Spleen (tissue), 11 donors: ENCODE results near the gene PGBD5. TPM values are rescaled to one million over a fixed set of nuclear protein-coding genes. Genes with fewer than 3 reads are reported as not detected.
A peak's percentile ranks its signal among the peaks of the same experiment; 100 is the strongest.

Experiments used
- DNase-seq: peaks from one replicate; pipeline ENCODE4 v3.0.0-alpha.2; 2020
- H3K27ac ChIP-seq, 8 donors: fragments of 200-600 bp; sonication (generic) in 7 of 8; 1 replicate in 4 of 8; 2 replicates in 4 of 8; pipeline versions ENCODE4 v1.5.0 to v1.8.0; 2016 to 2021; ENCODE audit warnings: inconsistent platforms in 4 of 8, mild to moderate bottlenecking in 4 of 8, moderate library complexity in 1 of 8
- H3K27me3 ChIP-seq, 7 donors: fragments of 200-600 bp; sonication (generic) in 6 of 7; replicated peaks in 1 of 7; 1 replicate in 4 of 7; 2 replicates in 3 of 7; pipeline versions ENCODE4 v1.5.0 to v1.8.0; 2016 to 2021; ENCODE audit warnings: inconsistent platforms in 3 of 7, mild to moderate bottlenecking in 1 of 7
- H3K36me3 ChIP-seq, 6 donors: fragments of 200-600 bp; sonication (generic) in 5 of 6; 1 replicate in 4 of 6; 2 replicates in 2 of 6; pipeline versions ENCODE4 v1.5.0 to v1.8.0; 2016 to 2021; ENCODE audit warnings: inconsistent platforms in 2 of 6
- H3K4me1 ChIP-seq, 6 donors: fragments of 200-600 bp; sonication (generic) in 5 of 6; 1 replicate in 3 of 6; 2 replicates in 3 of 6; pipeline versions ENCODE4 v1.5.0 to v1.8.0; 2016 to 2021; ENCODE audit warnings: inconsistent platforms in 3 of 6
- H3K4me3 ChIP-seq, 8 donors: fragments of 200-600 bp; sonication (generic) in 7 of 8; 1 replicate in 4 of 8; 2 replicates in 4 of 8; pipeline versions ENCODE4 v1.5.0 to v1.8.0; 2016 to 2021; ENCODE audit warnings: inconsistent platforms in 4 of 8, mild to moderate bottlenecking in 4 of 8, moderate library complexity in 2 of 8
- H3K9me3 ChIP-seq, 8 donors: fragments of 200-600 bp; sonication (generic) in 7 of 8; 1 replicate in 4 of 8; 2 replicates in 4 of 8; pipeline versions ENCODE4 v1.5.0 to v1.8.0; 2016 to 2021; ENCODE audit warnings: inconsistent platforms in 4 of 8
- POLR2A ChIP-seq, 3 donors: fragments of 450-650 bp; IDR thresholded peaks; one replicate each; pipeline ENCODE4 v1.5.1; 2017; ENCODE audit warnings: antibody characterized with exemption in 3 of 3, mild to moderate bottlenecking in 1 of 3
- POLR2AphosphoS5 ChIP-seq, 3 donors: sonication (generic); formaldehyde crosslinking; IDR thresholded peaks; one replicate each; pipeline ENCODE4 v1.5.1; 2017; ENCODE audit warnings: antibody characterized with exemption in 3 of 3
- WGBS, 5 donors: extraction: QIAGEN DNeasy Blood & Tissue Kit in 3 of 5; methylation state at CpG; one replicate each; pipeline versions ENCODE4 v1.1.5 to v1.1.7; 2013 to 2018; 5-methylcytosine and 5-hydroxymethylcytosine counted together
- intact Hi-C: fragments of 100-400 bp; cut with DNase I; formaldehyde crosslinking; loops from one replicate; pipeline ENCODE4 v1.15.0; 2023; ENCODE audit warnings: low total_unique reads
- polyA plus RNA-seq, 3 donors: library from polyadenylated mRNA; stranded (reverse); fragments of 200-250 nt; gene quantifications; one replicate each; pipeline ENCODE4 v1.2.1, GENCODE V29; 2013
- total RNA-seq, 7 donors: library from RNA; depleted of rRNA in 3 of 7; stranded (reverse); fragments of >200 nt in 3 of 7; fragmentation: NEBNext Ultra II Directional in 4 of 7; extraction: Animal tissue kit (Norgen Biotek cat#: 25700) in 4 of 7; gene quantifications; one replicate each; pipeline versions ENCODE4 v1.1.0 to v1.2.1, GENCODE V29; 2016 to 2021
- TF ChIP-seq, protein P1 (sequence below), 11 experiments: fragments of 200-600 bp in 7 of 11; fragments of 450-650 bp in 4 of 11; sonication (generic) in 4 of 11; IDR thresholded peaks in 8 of 11; conservative IDR thresholded peaks in 3 of 11; 1 replicate in 7 of 11; 2 replicates in 4 of 11; pipeline versions ENCODE4 v1.4.0 to v1.8.0; 2016 to 2021; ENCODE audit warnings: antibody characterized with exemption in 11 of 11, inconsistent platforms in 4 of 11, mild to moderate bottlenecking in 1 of 11
- donor health status: healthy with polysubstance abuse.
- donor health status: DM: no; HTN: no; CAD: no; lungs with moderate emphysema.
- donor health status: DM: no; HTN: no; CAD: no.
- donor health status: Bipolar disorder and iron deficiency.
- donor health status: healthy.
- donor health status: DM: no; HTN: no; CAD: no.
- donor health status: DM: yes; HTN: yes; CAD: no.

Gene PGBD5
- total and polyA plus RNA-seq, 10 donors, result 0.07 to 6.7 (median 3.0) TPM

DNA sequence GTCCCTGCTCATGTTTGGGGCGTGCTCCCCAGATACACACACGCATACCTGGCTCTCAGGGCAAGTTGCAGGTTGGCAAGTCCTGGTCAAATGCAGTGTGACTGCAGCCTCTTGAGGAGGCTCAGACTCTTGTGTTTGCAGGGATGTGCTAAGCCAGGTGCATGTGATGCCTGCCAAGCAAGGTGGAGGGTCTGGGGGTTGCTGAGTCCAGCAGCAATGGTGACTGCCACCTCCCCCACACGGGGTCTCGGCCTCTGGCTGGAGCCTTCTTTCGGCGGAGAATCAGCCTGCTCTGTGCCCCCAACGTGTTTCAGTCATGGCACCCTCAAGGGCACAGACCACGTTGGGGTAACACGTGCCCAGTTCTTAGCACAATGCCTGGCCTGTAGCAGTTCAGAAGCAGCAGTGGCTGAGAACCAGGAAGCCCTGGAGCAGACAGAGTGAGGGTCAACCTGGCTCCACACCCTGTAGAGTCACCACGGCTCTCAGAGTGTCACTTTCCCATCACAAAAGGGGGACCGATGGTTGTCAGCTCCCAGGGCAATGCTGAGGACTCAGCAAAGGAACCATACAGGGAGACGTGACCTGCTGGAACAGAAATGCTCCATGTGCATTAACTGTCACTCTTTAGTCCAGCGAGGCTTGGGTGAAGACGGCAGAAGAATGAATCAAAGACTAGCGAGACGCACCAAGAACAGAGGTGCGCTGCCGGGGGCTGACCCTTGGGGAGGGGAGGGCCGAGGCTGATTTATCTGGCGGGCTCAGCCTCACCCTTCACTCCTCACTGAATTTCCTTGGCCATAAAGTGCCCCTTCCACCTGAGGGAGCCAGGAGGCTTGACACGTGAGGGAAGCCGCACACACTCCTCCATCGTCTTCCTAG is 109.0 kb downstream of the PGBD5 start:
- H3K36me3 ChIP-seq, result no peaks in the 10 kb centered on the region
- H3K9me3 ChIP-seq, result no peaks in the 10 kb centered on the region
- no peaks in the 10 kb centered on the region for H3K27me3 ChIP-seq
- H3K4me1 ChIP-seq, result no peaks in the 10 kb centered on the region
- TF ChIP-seq POLR2AphosphoS5 (IDR thresholded peaks at IDR 0.05), result no peak
- TF ChIP-seq, protein P1, sequence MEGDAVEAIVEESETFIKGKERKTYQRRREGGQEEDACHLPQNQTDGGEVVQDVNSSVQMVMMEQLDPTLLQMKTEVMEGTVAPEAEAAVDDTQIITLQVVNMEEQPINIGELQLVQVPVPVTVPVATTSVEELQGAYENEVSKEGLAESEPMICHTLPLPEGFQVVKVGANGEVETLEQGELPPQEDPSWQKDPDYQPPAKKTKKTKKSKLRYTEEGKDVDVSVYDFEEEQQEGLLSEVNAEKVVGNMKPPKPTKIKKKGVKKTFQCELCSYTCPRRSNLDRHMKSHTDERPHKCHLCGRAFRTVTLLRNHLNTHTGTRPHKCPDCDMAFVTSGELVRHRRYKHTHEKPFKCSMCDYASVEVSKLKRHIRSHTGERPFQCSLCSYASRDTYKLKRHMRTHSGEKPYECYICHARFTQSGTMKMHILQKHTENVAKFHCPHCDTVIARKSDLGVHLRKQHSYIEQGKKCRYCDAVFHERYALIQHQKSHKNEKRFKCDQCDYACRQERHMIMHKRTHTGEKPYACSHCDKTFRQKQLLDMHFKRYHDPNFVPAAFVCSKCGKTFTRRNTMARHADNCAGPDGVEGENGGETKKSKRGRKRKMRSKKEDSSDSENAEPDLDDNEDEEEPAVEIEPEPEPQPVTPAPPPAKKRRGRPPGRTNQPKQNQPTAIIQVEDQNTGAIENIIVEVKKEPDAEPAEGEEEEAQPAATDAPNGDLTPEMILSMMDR (IDR thresholded peaks at IDR 0.05 in 8 of 11, conservative IDR thresholded peaks at IDR 0.05 in 3 of 11), result no peak
- TF ChIP-seq POLR2A (IDR thresholded peaks at IDR 0.05), result no peak
- H3K4me3 ChIP-seq, result no peak overlapping the region
- H3K27ac ChIP-seq, result no peak overlapping the region
- WGBS, 5 donors, result 85 to 89% (median 87%) methylated on average over 16 to 23 of the region's 23 CpGs
- peak; percentile 56 for DNase-seq
- intact Hi-C loops, result no loop called here

DNA sequence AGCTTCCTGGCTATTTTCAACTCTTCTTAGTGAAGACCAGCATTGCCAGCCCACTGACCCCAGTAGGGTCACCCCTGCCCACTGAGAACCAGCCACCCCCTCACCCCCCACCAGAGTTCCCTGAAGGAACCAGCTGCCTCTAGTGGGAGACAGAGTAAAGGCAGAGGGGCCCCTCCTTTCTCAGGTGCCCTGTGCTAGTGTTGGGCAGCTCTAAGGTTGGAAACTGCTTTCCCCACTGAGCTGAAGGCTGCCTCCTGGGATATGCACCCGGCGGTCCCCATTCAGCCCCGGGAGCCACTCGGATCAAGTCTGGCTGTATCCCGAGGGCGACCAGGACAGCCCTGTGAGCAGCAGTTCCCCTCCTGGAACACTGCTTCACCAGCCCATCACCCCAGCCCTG is 111.0 kb downstream of the PGBD5 start:
- H3K4me1 ChIP-seq, result peaks cover 0 to 7% (median 6%) of the 10 kb centered on the region in 6 donors
- 60 to 92% (median 87%) methylated on average over 2 to 6 of the region's 6 CpGs for WGBS, 5 donors
- no peak for DNase-seq
- H3K27ac ChIP-seq, result no peak overlapping the region
- H3K27me3 ChIP-seq, result no peaks in the 10 kb centered on the region
- TF ChIP-seq POLR2A (IDR thresholded peaks at IDR 0.05), result no peak
- no peaks in the 10 kb centered on the region for H3K9me3 ChIP-seq
- H3K4me3 ChIP-seq, result no peak overlapping the region
- H3K36me3 ChIP-seq, result no peaks in the 10 kb centered on the region
- intact Hi-C loops, result no loop called here

DNA sequence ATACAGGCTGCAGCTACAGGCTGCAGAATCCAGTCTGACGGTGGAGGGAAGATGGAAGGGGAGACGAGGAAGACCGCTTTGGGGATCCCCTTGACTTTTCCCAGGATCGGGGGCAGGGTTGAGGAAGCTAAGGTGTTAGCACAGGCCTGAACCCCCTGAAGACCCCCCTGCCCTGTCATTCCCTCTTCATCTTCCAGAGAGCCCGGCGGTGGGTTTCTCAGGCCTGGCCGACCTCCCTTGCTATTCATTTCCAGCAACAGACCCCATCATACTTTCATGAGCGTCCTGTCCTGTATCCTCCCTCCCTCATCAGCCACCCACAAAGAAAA is 112.0 kb downstream of the PGBD5 start:
- H3K27me3 ChIP-seq, result no peaks in the 10 kb centered on the region
- no peaks in the 10 kb centered on the region for H3K9me3 ChIP-seq
- peaks cover 0 to 8% (median 6%) of the 10 kb centered on the region in 6 donors for H3K4me1 ChIP-seq
- no peaks in the 10 kb centered on the region for H3K36me3 ChIP-seq
- intact Hi-C loops, result no loop called here
- H3K27ac ChIP-seq, result no peak overlapping the region
- TF ChIP-seq POLR2AphosphoS5 (IDR thresholded peaks at IDR 0.05) (no peak), POLR2A (IDR thresholded peaks at IDR 0.05) (no peak)
- TF ChIP-seq, protein P1 (IDR thresholded peaks at IDR 0.05 in 8 of 11, conservative IDR thresholded peaks at IDR 0.05 in 3 of 11), result no peak
- H3K4me3 ChIP-seq, result no peak overlapping the region
- WGBS, 5 donors, result 81 to 87% (median 82%) methylated on average over 8 of the region's 8 CpGs
- no peak for DNase-seq

DNA sequence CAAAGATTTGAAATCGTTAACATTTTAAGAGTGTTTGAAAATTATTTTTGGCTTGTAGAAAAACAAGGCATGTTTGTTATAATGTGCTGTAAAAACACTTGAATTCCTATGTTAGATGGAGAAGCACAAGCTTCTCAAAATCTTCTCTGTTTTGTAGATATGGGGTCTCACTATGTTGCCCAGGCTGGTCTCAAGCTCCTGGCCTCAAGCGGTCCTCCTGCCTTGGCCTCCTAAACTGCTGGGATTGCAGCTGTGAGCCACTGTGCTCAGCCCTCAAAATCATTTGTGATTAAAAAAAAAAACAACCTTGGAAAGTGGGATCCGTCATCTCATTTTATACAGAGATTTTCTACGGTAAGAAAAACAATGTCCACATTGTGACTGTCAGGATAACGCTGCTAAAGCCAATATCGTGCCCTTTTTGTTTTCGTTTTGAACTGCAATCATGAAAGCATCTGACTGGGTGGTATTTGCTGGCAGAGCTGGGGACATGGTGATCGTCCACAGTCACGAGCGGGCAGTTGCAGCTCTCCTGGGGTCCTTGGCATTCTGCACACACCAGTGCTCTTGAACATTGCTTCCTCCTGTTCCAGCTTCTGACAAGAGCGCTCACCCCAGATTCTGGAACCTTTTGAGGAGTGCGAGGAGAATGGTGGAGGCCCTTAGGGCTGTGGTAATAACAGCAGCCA is 112.5 kb downstream of the PGBD5 start:
- Histone ChIP-seq H3K27me3 (no peaks in the 10 kb centered on the region), H3K4me1 (peaks cover 0 to 8% (median 6%) of the 10 kb centered on the region in 6 donors), H3K36me3 (no peaks in the 10 kb centered on the region), H3K27ac (no peak overlapping the region), H3K9me3 (no peaks in the 10 kb centered on the region), H3K4me3 (no peak overlapping the region)
- 79 to 88% (median 82%) methylated on average over 11 to 12 of the region's 12 CpGs for WGBS, 5 donors
- intact Hi-C loops, result no loop called here
- no peak for TF ChIP-seq POLR2AphosphoS5 (IDR thresholded peaks at IDR 0.05)
- no peak for TF ChIP-seq POLR2A (IDR thresholded peaks at IDR 0.05)
- TF ChIP-seq, protein P1 (IDR thresholded peaks at IDR 0.05 in 8 of 11, conservative IDR thresholded peaks at IDR 0.05 in 3 of 11), result no peak
- DNase-seq, result no peak
